Hypothalamus (tissue), 51 donors: Measurements from ENCODE around the gene GRAMD2A.

Source experiments
- DNase-seq, 51 donors: peaks; one replicate each; lab custom pipeline; 2025; lab: John Stamatoyannopoulos, UW

Gene GRAMD2A

GRCh38 chr15:72197460-72198355 is at the start of gene GRAMD2A:
TSS of gene GRAMD2A (minus strand) at chr15:72197787.
- DNase-seq, result peak in 10 of 51 donors; percentile 20 to 47 (median 39)

GRCh38 chr15:72242775-72243370 is 45.3 kb upstream of the GRAMD2A start:
- DNase-seq, result no peak

- DNase-seq, result no peak
These were observed 42.1 kb upstream of the GRAMD2A start for GRCh38 chr15:72239652-72240051.

GRCh38 chr15:72238586-72238985 is 41.0 kb upstream of the GRAMD2A start:
- DNase-seq, result no peak

GRCh38 chr15:72237853-72238224 is 40.3 kb upstream of the GRAMD2A start:
- DNase-seq, result no peak

GRCh38 chr15:72237029-72237852 is 39.7 kb upstream of the GRAMD2A start:
- DNase-seq, result peak in 7 of 51 donors; percentile 1 to 48 (median 14)

GRCh38 chr15:72236381-72237003 is 38.9 kb upstream of the GRAMD2A start:
- DNase-seq, result no peak

GRCh38 chr15:72235298-72235697 is 37.7 kb upstream of the GRAMD2A start:
- no peak for DNase-seq

GRCh38 chr15:72233769-72234168 is 36.2 kb upstream of the GRAMD2A start:
- no peak for DNase-seq

GRCh38 chr15:72231833-72232478 is 34.4 kb upstream of the GRAMD2A start:
- peak in 1 of 51 donors; percentile 80 for DNase-seq

GRCh38 chr15:72231066-72231832 is 33.7 kb upstream of the GRAMD2A start, which contains the start of gene PKM:
TSS of gene PKM (minus strand) at chr15:72231190. CDS start at chr15:72219097, 12,093 bp downstream.
- DNase-seq, result peak; percentile 52 to 95 (median 86)

GRCh38 chr15:72230197-72231065 is 32.8 kb upstream of the GRAMD2A start:
- DNase-seq, result peak in 50 of 51 donors; percentile 49 to 94 (median 86)

GRCh38 chr15:72229947-72230196 is 32.3 kb upstream of the GRAMD2A start:
- DNase-seq, result no peak

- peak in 4 of 51 donors; percentile 16 to 35 (median 27) for DNase-seq
These were observed 31.7 kb upstream of the GRAMD2A start for GRCh38 chr15:72229076-72229946.

- DNase-seq, result no peak
These were observed 30.1 kb upstream of the GRAMD2A start for GRCh38 chr15:72227720-72228119.

- no peak for DNase-seq
These were observed 29.6 kb upstream of the GRAMD2A start for GRCh38 chr15:72227192-72227586.

GRCh38 chr15:72223278-72223677 is 25.7 kb upstream of the GRAMD2A start:
- DNase-seq, result no peak
